Left ventricle myocardium inferior (tissue), 1 donor: ENCODE measurements around the gene RANBP17. TPM values are rescaled to one million over a fixed set of nuclear protein-coding genes. Genes with fewer than 3 reads are reported as not detected.

ENCODE experiments used
- DNase-seq: peaks from one replicate; pipeline ENCODE4 v3.0.0-alpha.2; 2020
- H3K27ac ChIP-seq: fragments of 200-600 bp; replicated peaks from 2 replicates; pipeline ENCODE4 v1.8.0; 2021
- H3K27me3 ChIP-seq: fragments of 200-600 bp; 2 replicates; pipeline ENCODE4 v1.8.0; 2021; ENCODE audit warnings: low read depth
- H3K36me3 ChIP-seq: fragments of 200-600 bp; 2 replicates; pipeline ENCODE4 v1.8.0; 2021
- H3K4me1 ChIP-seq: fragments of 200-600 bp; 2 replicates; pipeline ENCODE4 v1.8.0; 2021
- H3K4me3 ChIP-seq: fragments of 200-600 bp; 2 replicates; pipeline ENCODE4 v1.8.0; 2021; ENCODE audit warnings: mild to moderate bottlenecking, moderate library complexity
- H3K9me3 ChIP-seq: fragments of 200-600 bp; replicated peaks from 2 replicates; pipeline ENCODE4 v1.8.0; 2021
- intact Hi-C: fragments of 100-400 bp; cut with micrococcal nuclease; formaldehyde crosslinking; loops from one replicate; pipeline ENCODE4 v1.11.0; 2022
- total RNA-seq: library from RNA; stranded (reverse); fragmentation: NEBNext Ultra II Directional; extraction: Animal tissue kit (Norgen Biotek cat#: 25700); gene quantifications from one replicate; pipeline ENCODE4 v1.2.1, GENCODE V29; 2021
- TF ChIP-seq, protein P1 (sequence below): fragments of 200-600 bp; IDR thresholded peaks from 2 replicates; pipeline ENCODE4 v1.8.0; 2021; ENCODE audit warnings: antibody characterized with exemption, mild to moderate bottlenecking, borderline replicate concordance
- donor health status: DM: no; HTN: yes; CAD: no; lungs with severe emphysema.

RANBP17 gene
- total RNA-seq, 1 donor from 2014 or later: 6.5 TPM

DNA sequence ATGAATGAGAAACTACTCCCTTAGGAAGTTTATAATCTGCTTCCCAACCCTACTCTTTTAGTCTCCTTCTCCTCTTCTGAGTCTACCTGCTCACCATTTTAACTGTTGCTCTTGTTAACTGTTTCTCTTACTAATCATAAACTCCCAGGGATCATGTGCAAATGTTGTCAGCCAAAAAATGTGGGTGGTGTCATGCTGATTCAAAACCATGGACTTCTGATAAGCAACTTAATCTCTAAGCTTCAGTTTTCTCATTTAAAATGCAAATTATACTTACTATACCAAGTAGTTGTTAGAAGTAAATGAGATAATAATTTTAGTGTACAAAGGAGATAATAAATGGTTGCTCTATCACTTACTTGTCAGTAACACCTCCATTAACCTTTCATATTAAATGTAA, 401.4 kb downstream of the RANBP17 start:
- Histone ChIP-seq H3K36me3 (no peaks in the 10 kb centered on the region), H3K27ac (no peak overlapping the region), H3K9me3 (no peaks in the 10 kb centered on the region), H3K4me3 (no peak overlapping the region), H3K27me3 (no peaks in the 10 kb centered on the region), H3K4me1 (no peaks in the 10 kb centered on the region)
- TF ChIP-seq, protein P1, sequence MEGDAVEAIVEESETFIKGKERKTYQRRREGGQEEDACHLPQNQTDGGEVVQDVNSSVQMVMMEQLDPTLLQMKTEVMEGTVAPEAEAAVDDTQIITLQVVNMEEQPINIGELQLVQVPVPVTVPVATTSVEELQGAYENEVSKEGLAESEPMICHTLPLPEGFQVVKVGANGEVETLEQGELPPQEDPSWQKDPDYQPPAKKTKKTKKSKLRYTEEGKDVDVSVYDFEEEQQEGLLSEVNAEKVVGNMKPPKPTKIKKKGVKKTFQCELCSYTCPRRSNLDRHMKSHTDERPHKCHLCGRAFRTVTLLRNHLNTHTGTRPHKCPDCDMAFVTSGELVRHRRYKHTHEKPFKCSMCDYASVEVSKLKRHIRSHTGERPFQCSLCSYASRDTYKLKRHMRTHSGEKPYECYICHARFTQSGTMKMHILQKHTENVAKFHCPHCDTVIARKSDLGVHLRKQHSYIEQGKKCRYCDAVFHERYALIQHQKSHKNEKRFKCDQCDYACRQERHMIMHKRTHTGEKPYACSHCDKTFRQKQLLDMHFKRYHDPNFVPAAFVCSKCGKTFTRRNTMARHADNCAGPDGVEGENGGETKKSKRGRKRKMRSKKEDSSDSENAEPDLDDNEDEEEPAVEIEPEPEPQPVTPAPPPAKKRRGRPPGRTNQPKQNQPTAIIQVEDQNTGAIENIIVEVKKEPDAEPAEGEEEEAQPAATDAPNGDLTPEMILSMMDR: no peak
- DNase-seq: no peak
- intact Hi-C loops: no loop called here

DNA sequence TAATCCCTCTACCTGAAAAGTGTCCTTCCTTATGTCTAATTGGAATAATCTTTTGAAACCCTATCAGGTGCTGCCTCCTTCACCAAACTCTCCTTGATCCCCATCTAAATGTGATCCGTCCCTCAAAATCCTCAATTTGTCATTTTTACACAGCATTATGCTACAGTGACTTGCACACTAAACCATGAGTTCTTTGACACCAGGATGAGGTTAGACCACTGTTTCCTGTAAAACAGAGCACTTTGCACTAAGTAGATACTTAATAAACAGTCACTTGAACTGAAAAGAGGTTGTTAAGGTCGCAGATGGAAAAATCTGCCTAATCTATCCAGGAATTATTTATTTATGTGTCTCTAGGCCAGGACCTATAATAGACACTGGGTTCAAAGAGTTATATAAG, 403.0 kb downstream of the RANBP17 start:
- H3K4me3 ChIP-seq: no peak overlapping the region
- DNase-seq: no peak
- H3K36me3 ChIP-seq: no peaks in the 10 kb centered on the region
- intact Hi-C loops: no loop called here
- H3K27me3 ChIP-seq: no peaks in the 10 kb centered on the region
- TF ChIP-seq, protein P1: no peak
- H3K4me1 ChIP-seq: no peaks in the 10 kb centered on the region
- H3K9me3 ChIP-seq: no peaks in the 10 kb centered on the region
- no peak overlapping the region for H3K27ac ChIP-seq

DNA sequence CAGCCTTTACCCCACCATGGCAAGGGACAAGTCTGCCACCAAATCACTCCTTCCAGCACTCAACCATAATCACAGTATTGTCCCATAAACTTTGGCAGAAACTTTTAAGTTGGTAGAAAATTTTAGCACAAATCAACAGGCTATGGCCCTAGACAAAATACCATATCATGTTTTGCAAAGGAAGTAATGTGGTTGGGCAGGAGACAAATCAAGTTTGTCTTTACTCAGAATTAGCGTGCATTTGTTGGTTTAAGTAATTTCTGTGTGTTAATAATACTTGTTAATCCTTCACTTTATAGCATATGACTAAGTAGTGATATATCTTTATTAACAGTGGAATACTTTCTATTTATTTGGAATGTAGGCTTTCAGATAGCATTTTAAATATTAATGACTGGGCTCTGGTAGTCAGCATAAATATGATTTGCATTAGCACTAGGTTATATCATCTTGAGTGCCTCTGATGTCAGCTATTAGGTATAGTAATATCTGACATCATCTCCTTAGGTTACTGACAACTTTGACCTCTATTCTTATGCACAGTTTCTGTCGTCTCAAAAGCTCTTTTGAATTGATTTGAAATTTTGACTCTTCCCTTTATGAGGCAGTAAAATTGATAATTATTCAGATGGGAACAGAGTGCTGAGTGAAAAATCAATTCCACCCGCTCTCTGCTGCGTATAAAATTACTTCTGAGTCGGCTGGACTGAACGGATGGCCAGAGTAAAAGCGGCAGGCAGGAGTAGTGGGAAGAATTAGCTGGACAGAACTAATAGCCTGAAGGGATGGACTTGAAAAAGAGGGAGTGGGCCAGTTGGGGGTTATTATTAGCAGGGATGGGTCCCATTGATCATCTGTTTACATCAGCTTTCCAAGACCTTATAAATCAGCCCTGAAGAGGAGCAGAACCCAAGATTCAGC, 407.1 kb downstream of the RANBP17 start:
- Histone ChIP-seq H3K27ac (no peak overlapping the region), H3K36me3 (no peaks in the 10 kb centered on the region), H3K27me3 (no peaks in the 10 kb centered on the region), H3K9me3 (no peaks in the 10 kb centered on the region), H3K4me1 (no peaks in the 10 kb centered on the region), H3K4me3 (no peak overlapping the region)
- TF ChIP-seq, protein P1: no peak
- DNase-seq: no peak
- intact Hi-C loops: no loop called here

DNA sequence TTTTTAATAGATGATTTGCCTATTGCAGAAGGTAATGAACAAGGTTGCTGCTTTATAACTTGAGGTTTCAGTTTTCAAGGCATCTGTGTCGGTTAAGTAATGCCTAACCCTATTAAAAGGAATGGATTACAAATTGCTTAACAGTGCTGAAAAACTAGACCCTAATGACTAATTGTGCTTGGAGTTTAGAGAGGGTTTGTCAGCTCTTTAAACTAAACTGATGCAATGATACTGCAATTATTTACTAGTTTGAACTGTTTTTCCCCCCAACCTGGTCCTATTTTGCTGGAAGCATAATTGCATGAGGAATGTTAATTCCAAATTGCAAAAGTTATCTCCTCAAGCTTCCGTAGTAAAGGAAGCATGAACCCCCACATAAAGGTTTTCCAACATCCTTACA, 407.9 kb downstream of the RANBP17 start:
- no peak overlapping the region for H3K4me3 ChIP-seq
- no peak overlapping the region for H3K27ac ChIP-seq
- no peak for DNase-seq
- intact Hi-C loops: no loop called here
- no peaks in the 10 kb centered on the region for H3K9me3 ChIP-seq
- H3K36me3 ChIP-seq: no peaks in the 10 kb centered on the region
- no peaks in the 10 kb centered on the region for H3K4me1 ChIP-seq
- H3K27me3 ChIP-seq: no peaks in the 10 kb centered on the region
- TF ChIP-seq, protein P1: no peak

DNA sequence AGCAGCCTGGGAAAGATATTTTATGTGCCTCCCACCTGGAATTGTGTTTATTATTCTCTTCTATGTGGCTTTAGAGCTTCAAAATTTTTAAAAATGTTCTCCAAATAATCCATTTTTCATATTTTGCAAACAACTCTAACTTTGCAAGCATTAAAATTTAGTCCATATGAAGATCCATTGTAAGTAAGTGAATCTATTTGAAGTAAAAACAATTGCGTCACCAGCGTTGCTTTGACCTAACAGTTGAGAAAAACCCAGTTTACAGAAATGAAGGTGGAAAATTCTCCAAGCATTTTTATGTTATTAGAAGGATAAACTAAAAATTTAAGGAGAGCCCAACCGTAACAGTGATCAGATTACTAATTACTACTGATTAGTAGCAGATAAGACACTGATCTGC, 408.3 kb downstream of the RANBP17 start:
- H3K4me1 ChIP-seq: no peaks in the 10 kb centered on the region

More for the DNA sequence above, 408.3 kb downstream of the RANBP17 start:
- Histone ChIP-seq H3K9me3 (no peaks in the 10 kb centered on the region), H3K27me3 (no peaks in the 10 kb centered on the region), H3K27ac (no peak overlapping the region), H3K4me3 (no peak overlapping the region), H3K36me3 (no peaks in the 10 kb centered on the region)
- intact Hi-C loops: no loop called here
- TF ChIP-seq, protein P1: no peak
- DNase-seq: no peak
